Smooth muscle cell (in vitro differentiated cells): ENCODE data around the gene REPIN1. TPM values are rescaled to one million over a fixed set of nuclear protein-coding genes. Genes with fewer than 3 reads are reported as not detected.

Source experiments
- DNase-seq: peaks from one replicate; lab custom pipeline; 2025; ENCODE audit not compliant: unreplicated experiment; lab: John Stamatoyannopoulos, UW
- H2AFZ ChIP-seq: fragments of 200-600 bp; sonication (generic); 2 replicates; pipeline ENCODE4 v1.6.0; 2016; ENCODE audit warnings: antibody characterized with exemption, low read depth, mild to moderate bottlenecking
- H3F3A ChIP-seq: fragments of 200-600 bp; sonication (generic); 2 replicates; pipeline ENCODE4 v1.6.0; 2017; ENCODE audit warnings: antibody characterized with exemption, low read depth
- H3K27ac ChIP-seq: fragments of 200-600 bp; sonication (generic); 2 replicates; pipeline ENCODE4 v1.5.1; 2016; ENCODE audit warnings: low read depth, mild to moderate bottlenecking
- H3K27me3 ChIP-seq: fragments of 200-600 bp; sonication (generic); 2 replicates; pipeline ENCODE4 v1.6.1; 2016; ENCODE audit warnings: low read depth, mild to moderate bottlenecking
- H3K36me3 ChIP-seq: fragments of 200-600 bp; sonication (generic); 2 replicates; pipeline ENCODE4 v1.5.1; 2016; ENCODE audit warnings: low read depth
- H3K4me1 ChIP-seq: fragments of 200-600 bp; sonication (generic); 2 replicates; pipeline ENCODE4 v1.5.1; 2016; ENCODE audit warnings: low read depth
- H3K4me2 ChIP-seq: fragments of 200-600 bp; sonication (generic); 2 replicates; pipeline ENCODE4 v1.6.0; 2016; ENCODE audit warnings: mild to moderate bottlenecking
- H3K4me3 ChIP-seq: fragments of 200-600 bp; sonication (generic); 2 replicates; pipeline ENCODE4 v1.5.1; 2016; ENCODE audit warnings: mild to moderate bottlenecking
- H3K79me2 ChIP-seq: fragments of 200-600 bp; sonication (generic); 2 replicates; pipeline ENCODE4 v1.6.0; 2016; ENCODE audit warnings: low read depth, mild to moderate bottlenecking
- H3K9ac ChIP-seq: fragments of 200-600 bp; sonication (generic); 2 replicates; pipeline ENCODE4 v1.6.0; 2016; ENCODE audit warnings: low read depth
- H3K9me3 ChIP-seq: fragments of 200-600 bp; sonication (generic); replicated peaks from 2 replicates; pipeline ENCODE4 v1.5.1; 2016; ENCODE audit warnings: low read depth
- H4K20me1 ChIP-seq: fragments of 200-600 bp; sonication (generic); 2 replicates; pipeline ENCODE4 v1.6.0; 2016; ENCODE audit warnings: low read depth
- CTCF ChIP-seq: fragments of 200-600 bp; sonication (generic); IDR thresholded peaks from 2 replicates; pipeline ENCODE4 v1.5.1; 2017; ENCODE audit warnings: borderline replicate concordance, mild to moderate bottlenecking, antibody characterized with exemption; ENCODE audit not compliant: insufficient read depth, poor library complexity, severe bottlenecking
- WGBS: methylation state at CpG from one replicate; pipeline ENCODE4 v1.1.7; 2016; ENCODE audit warnings: low lambda C conversion rate; 5-methylcytosine and 5-hydroxymethylcytosine counted together
- polyA plus RNA-seq: library from polyadenylated mRNA; unstranded; fragments of >200 nt; fragmentation: Nextera tagmentation; extraction: Ambion mirVana; gene quantifications from 2 replicates; pipeline ENCODE4 v1.2.1, GENCODE V29; 2016
- total RNA-seq: library from RNA; depleted of rRNA; stranded (reverse); fragments of >200 nt; gene quantifications from 2 replicates; pipeline ENCODE4 v1.2.3, GENCODE V29; 2014

Gene REPIN1
- total and polyA plus RNA-seq, 2 experiments from 2014 or later: 55.5 to 60.9 TPM

- WGBS: 97% methylated on average over 16 of the region's 30 CpGs
- Histone ChIP-seq H4K20me1 (peaks cover 15% of the 10 kb centered on the region), H3K9ac (no peak overlapping the region), H3K79me2 (peaks cover 31% of the 10 kb centered on the region), H3K9me3 (no peaks in the 10 kb centered on the region), H3K4me3 (no peak overlapping the region), H3K27ac (no peak overlapping the region), H3K36me3 (no peaks in the 10 kb centered on the region), H3K27me3 (no peaks in the 10 kb centered on the region), H2AFZ (no peak overlapping the region), H3K4me1 (peaks cover 21% of the 10 kb centered on the region), H3F3A (peaks cover 28% of the 10 kb centered on the region), H3K4me2 (no peak overlapping the region)
- no peak for TF ChIP-seq CTCF
- no peak for DNase-seq
Measured at GRCh38 chr7:150371996-150372270, 3.3 kb downstream of the REPIN1 start.

GRCh38 chr7:150372271-150373048 is 3.8 kb downstream of the REPIN1 start:
- Histone ChIP-seq H3K9ac (no peak overlapping the region), H4K20me1 (peaks cover 15% of the 10 kb centered on the region), H3K9me3 (no peaks in the 10 kb centered on the region), H3K27ac (no peak overlapping the region), H3K4me3 (no peak overlapping the region), H3F3A (peaks cover 33% of the 10 kb centered on the region), H3K4me1 (peaks cover 22% of the 10 kb centered on the region), H3K27me3 (no peaks in the 10 kb centered on the region), H3K36me3 (no peaks in the 10 kb centered on the region), H3K4me2 (no peak overlapping the region), H2AFZ (no peak overlapping the region), H3K79me2 (peaks cover 31% of the 10 kb centered on the region)
- no peak for TF ChIP-seq CTCF
- 96% methylated on average over 67 of the region's 79 CpGs for WGBS
- no peak for DNase-seq

- Histone ChIP-seq H3F3A (peaks cover 36% of the 10 kb centered on the region), H3K27me3 (no peaks in the 10 kb centered on the region), H3K4me1 (peaks cover 24% of the 10 kb centered on the region), H4K20me1 (peaks cover 15% of the 10 kb centered on the region), H2AFZ (no peak overlapping the region), H3K36me3 (no peaks in the 10 kb centered on the region), H3K9ac (no peak overlapping the region), H3K79me2 (peaks cover 31% of the 10 kb centered on the region), H3K9me3 (no peaks in the 10 kb centered on the region), H3K4me3 (no peak overlapping the region), H3K27ac (no peak overlapping the region), H3K4me2 (no peak overlapping the region)
- no peak for TF ChIP-seq CTCF
- no peak for DNase-seq
- WGBS: 58% methylated on average over 14 of the region's 21 CpGs
Measured at GRCh38 chr7:150373049-150373801, 4.6 kb downstream of the REPIN1 start.
